Urinary bladder (tissue), 2 donors: ENCODE results near the gene HOXA7. TPM values are rescaled to one million over a fixed set of nuclear protein-coding genes. Genes with fewer than 3 reads are reported as not detected.

Source experiments
- polyA plus RNA-seq: library from polyadenylated mRNA; stranded (reverse); fragments of 200-250 nt; gene quantifications from one replicate; pipeline ENCODE4 v1.2.3, GENCODE V29; 2013
- small RNA-seq: library from RNA; depleted of rRNA; stranded (forward); fragments of <200 nt; gene quantifications from one replicate; pipeline ENCODE3, GENCODE V24; 2014
- total RNA-seq: library from RNA; depleted of rRNA; stranded (reverse); fragments of >200 nt; gene quantifications from one replicate; pipeline ENCODE4 v1.2.3, GENCODE V29; 2014
- donor health status: healthy.

The HOXA7 gene
- total and polyA plus RNA-seq, 2 donors, result 3.7 to 14.2 TPM

Small RNA genes within 50 kb of the gene (small RNA-seq; reads per million reads assigned to genes)
- not detected for gene AC004080.5
- gene RF02140, result not detected
- gene RF02141, result not detected

Other genes with a start within 250 kb of the HOXA7 start
- gene HOXA1, start 60.7 kb downstream of the HOXA7 start, total RNA-seq, result 2.0 TPM
- gene HOXA1, start 60.7 kb downstream of the HOXA7 start, polyA plus RNA-seq, result 1.6 TPM
- gene HOXA2, start 54.0 kb downstream of the HOXA7 start, total RNA-seq, result 1.4 TPM
- 1.3 TPM for gene HOXA2, start 54.0 kb downstream of the HOXA7 start, polyA plus RNA-seq
- 1.0 TPM for gene HOXA4, start 25.9 kb downstream of the HOXA7 start, total RNA-seq
- 6.0 TPM for gene HOXA4, start 25.9 kb downstream of the HOXA7 start, polyA plus RNA-seq
- gene HOXA5, start 13.0 kb downstream of the HOXA7 start, total RNA-seq, result 12.5 TPM
- gene HOXA5, start 13.0 kb downstream of the HOXA7 start, polyA plus RNA-seq, result 9.9 TPM
- 8.4 TPM for gene HOXA6, start 8.9 kb downstream of the HOXA7 start, total RNA-seq
- 4.4 TPM for gene HOXA6, start 8.9 kb downstream of the HOXA7 start, polyA plus RNA-seq
- gene HOXA3, start 4.1 kb downstream of the HOXA7 start, total RNA-seq, result 9.0 TPM
- 11.4 TPM for gene HOXA3, start 4.1 kb downstream of the HOXA7 start, polyA plus RNA-seq
- gene HOXA9, start 8.9 kb upstream of the HOXA7 start, total RNA-seq, result 19.8 TPM
- gene HOXA9, start 8.9 kb upstream of the HOXA7 start, polyA plus RNA-seq, result 20.5 TPM
- 23.2 TPM for gene HOXA10, start 17.6 kb upstream of the HOXA7 start, total RNA-seq
- gene HOXA10, start 17.6 kb upstream of the HOXA7 start, polyA plus RNA-seq, result 44.9 TPM
- gene HOXA11, start 28.6 kb upstream of the HOXA7 start, total RNA-seq, result 9.3 TPM
- gene HOXA11, start 28.6 kb upstream of the HOXA7 start, polyA plus RNA-seq, result 39.1 TPM
- gene HOXA13, start 43.4 kb upstream of the HOXA7 start, total RNA-seq, result 43.2 TPM
- gene HOXA13, start 43.4 kb upstream of the HOXA7 start, polyA plus RNA-seq, result 24.4 TPM
- gene EVX1, start 86.1 kb upstream of the HOXA7 start, total RNA-seq, result 1.1 TPM
- 2.0 TPM for gene EVX1, start 86.1 kb upstream of the HOXA7 start, polyA plus RNA-seq